GM12878 (cell line): ENCODE data around the gene GSAP. TPM values are rescaled to one million over a fixed set of nuclear protein-coding genes. Genes with fewer than 3 reads are reported as not detected.

Experiments used
- ATAC-seq: fragments of 200-7000 bp; cut with Tn5 transposase; 3 replicates; pipeline ENCODE4 v1.9.1; 2020; ENCODE audit warnings: mild to moderate bottlenecking, moderate library complexity
- BruUV-seq: library from RNA; stranded (reverse); fragments of 400-500 nt; replicated peaks from 2 replicates; lab custom pipeline; 2021; lab: Mats Ljungman, UMichigan
- CTCF ChIA-PET: fragments of 300-600 bp; sonication (Branson Sonifier 250); formaldehyde crosslinking; extraction: SDS; loops from one replicate; lab custom pipeline; 2021; ENCODE audit warnings: inconsistent platforms; lab: Yijun Ruan, JAX
- POLR2A ChIA-PET: fragments of 350-600 bp; formaldehyde crosslinking; extraction: SDS; loops from one replicate; lab custom pipeline; 2021; ENCODE audit warnings: inconsistent platforms; lab: Charles Lee
- RAD21 ChIA-PET: fragments of 300-600 bp; sonication (Branson Sonifier 250); formaldehyde crosslinking; loops from one replicate; lab custom pipeline; 2023; ENCODE audit warnings: antibody characterized with exemption; ENCODE audit not compliant: unreplicated experiment; lab: Charles Lee
- SMC1A ChIA-PET: fragments of 300-600 bp; sonication (Branson Sonifier 250); formaldehyde crosslinking; loops from one replicate; lab custom pipeline; 2023; ENCODE audit not compliant: unreplicated experiment, uncharacterized antibody; lab: Charles Lee
- DNase-seq: peaks from one replicate; pipeline ENCODE4 v3.0.0-alpha.2; 2011; ENCODE audit warnings: low read depth, low spot score
- FAIRE-seq: peaks from 3 replicates; lab custom pipeline; 2011; peaks lifted over from hg19 to GRCh38; lab: Jason Lieb, UNC
- H2AFZ ChIP-seq: 2 replicates; pipeline ENCODE4 v1.6.0; 2011; ENCODE audit warnings: low read depth, low read length, control low read depth; ENCODE audit not compliant: control insufficient read depth
- H3K27ac ChIP-seq: 2 replicates; pipeline ENCODE4 v1.5.1; 2011; ENCODE audit warnings: control low read depth; ENCODE audit not compliant: control insufficient read depth, insufficient read depth
- H3K27me3 ChIP-seq, 2 experiments: replicated peaks in 1 of 2; 2 replicates each; pipeline versions ENCODE4 v1.6.0 to v1.6.1; 2011; ENCODE audit warnings: low read length in 1 of 2; ENCODE audit not compliant: control insufficient read depth in 2 of 2, insufficient read depth in 2 of 2
- H3K36me3 ChIP-seq, 2 experiments: 2 replicates each; pipeline ENCODE4 v1.5.1; 2011; ENCODE audit warnings: low read length in 1 of 2; ENCODE audit not compliant: control insufficient read depth in 2 of 2, insufficient read depth in 2 of 2
- H3K4me1 ChIP-seq: 2 replicates; pipeline ENCODE4 v1.6.1; 2011; ENCODE audit warnings: mild to moderate bottlenecking, low read length, moderate library complexity, mixed read lengths; ENCODE audit not compliant: control insufficient read depth, insufficient read depth
- H3K4me2 ChIP-seq: 2 replicates; pipeline ENCODE4 v1.6.0; 2011; ENCODE audit warnings: control low read depth; ENCODE audit not compliant: control insufficient read depth, insufficient read depth
- H3K4me3 ChIP-seq: fragments of 200-600 bp; sonication (generic); 2 replicates; pipeline ENCODE4 v1.5.1; 2016
- H3K79me2 ChIP-seq: 2 replicates; pipeline ENCODE4 v1.6.0; 2011; ENCODE audit warnings: low read length; ENCODE audit not compliant: control insufficient read depth, insufficient read depth
- H3K9ac ChIP-seq: 2 replicates; pipeline ENCODE4 v1.8.0; 2011; ENCODE audit warnings: low read length, control low read depth, mixed read lengths; ENCODE audit not compliant: control insufficient read depth, insufficient read depth
- H3K9me3 ChIP-seq: replicated peaks from 3 replicates; pipeline ENCODE4 v1.5.1; 2011; ENCODE audit warnings: mild to moderate bottlenecking, low read length; ENCODE audit not compliant: control insufficient read depth, insufficient read depth
- H4K20me1 ChIP-seq: 2 replicates; pipeline ENCODE4 v1.6.0; 2011; ENCODE audit not compliant: control insufficient read depth, insufficient read depth
- BRCA1 ChIP-seq: IDR thresholded peaks from 2 replicates; pipeline ENCODE4 v1.6.1; 2011; ENCODE audit warnings: low read depth, low read length, improper control_type of control experiment
- CBX3 ChIP-seq: fragments of 200-600 bp; sonication (generic); IDR thresholded peaks from 2 replicates; pipeline ENCODE4 v1.6.1; 2016; ENCODE audit warnings: low read depth, borderline replicate concordance
- E2F8 ChIP-seq: fragments of 450-650 bp; IDR thresholded peaks from 2 replicates; pipeline ENCODE4 v1.6.1; 2018; ENCODE audit warnings: mild to moderate bottlenecking, low read depth, moderate library complexity; ENCODE audit not compliant: partially characterized antibody
- HCFC1 ChIP-seq: fragments of 150-350 bp; IDR thresholded peaks from 2 replicates; pipeline ENCODE4 v1.6.1; 2014; ENCODE audit warnings: low read length
- HSF1 ChIP-seq: fragments of 150-350 bp; IDR thresholded peaks from 2 replicates; pipeline ENCODE4 v1.6.1; 2014; ENCODE audit warnings: mild to moderate bottlenecking, low read depth, low read length
- MTA2 ChIP-seq: fragments of 450-650 bp; IDR thresholded peaks from 2 replicates; pipeline ENCODE4 v1.6.1; 2016; ENCODE audit warnings: low read depth, mild to moderate bottlenecking, moderate library complexity
- MTA3 ChIP-seq: IDR thresholded peaks from 2 replicates; pipeline ENCODE4 v1.6.1; 2012; ENCODE audit warnings: low read length, inconsistent platforms, borderline replicate concordance
- MYB ChIP-seq: fragments of 150-350 bp; IDR thresholded peaks from 2 replicates; pipeline ENCODE4 v1.6.1; 2014; ENCODE audit warnings: mild to moderate bottlenecking, low read depth, low read length, borderline replicate concordance
- NR2F1 ChIP-seq: fragments of 450-650 bp; conservative IDR thresholded peaks from 2 replicates; pipeline ENCODE4 v1.6.1; 2017; ENCODE audit warnings: mild to moderate bottlenecking
- PML ChIP-seq: IDR thresholded peaks from 2 replicates; pipeline ENCODE4 v1.6.1; 2012; ENCODE audit warnings: low read length, inconsistent platforms
- RBBP5 ChIP-seq: fragments of 200-600 bp; sonication (generic); conservative IDR thresholded peaks from 2 replicates; pipeline ENCODE4 v1.6.1; 2016
- RFX5 ChIP-seq: IDR thresholded peaks from 2 replicates; pipeline ENCODE4 v1.6.1; 2011; ENCODE audit warnings: low read depth, low read length, improper control_type of control experiment
- SMAD1 ChIP-seq: fragments of 450-650 bp; IDR thresholded peaks from 2 replicates; pipeline ENCODE4 v1.6.1; 2018; ENCODE audit warnings: mild to moderate bottlenecking, low read depth; ENCODE audit not compliant: partially characterized antibody
- SREBF2 ChIP-seq: IDR thresholded peaks from 2 replicates; pipeline ENCODE4 v1.6.1; 2012; ENCODE audit warnings: mild to moderate bottlenecking, low read length
- ZNF384 ChIP-seq: IDR thresholded peaks from 2 replicates; pipeline ENCODE4 v1.6.1; 2012; ENCODE audit warnings: low read depth, mild to moderate bottlenecking, low read length, improper control_type of control experiment, borderline replicate concordance
- ZZZ3 ChIP-seq: IDR thresholded peaks from 2 replicates; pipeline ENCODE4 v1.6.1; 2011; ENCODE audit warnings: low read depth; ENCODE audit not compliant: control insufficient read depth, insufficient read length
- whole genome bisulfite sequencing: methylation state at CpG from one replicate; pipeline ENCODE4 v1.1.6; 2016; ENCODE audit warnings: low lambda C conversion rate; ENCODE audit not compliant: insufficient replicate concordance, insufficient coverage; ENCODE audit errors: missing lambda C conversion rate; 5-methylcytosine and 5-hydroxymethylcytosine counted together
- in situ Hi-C: fragments of 300-500 bp; cut with MboI; formaldehyde crosslinking; loops from 9 replicates; pipeline ENCODE4 v1.14.3; 2018; ENCODE audit warnings: mixed read lengths
- intact Hi-C: fragments of 100-400 bp; cut with micrococcal nuclease; formaldehyde crosslinking; loops from one replicate; pipeline ENCODE4 v1.14.2; 2022; ENCODE audit not compliant: unreplicated experiment
- polyA plus RNA-seq, 11 experiments: library from polyadenylated mRNA; depleted of rRNA in 4 of 11; unstranded in 6 of 11; stranded (reverse) in 5 of 11; fragments of >200 nt; fragmentation: Nextera tagmentation in 4 of 11; fragmentation: Illumina TruSeq in 1 of 11; extraction: Ambion mirVana in 4 of 11; extraction: Trizol in 1 of 11; gene quantifications; 1 replicate in 1 of 11; 2 replicates in 10 of 11; pipeline versions ENCODE4 v1.2.1 to v1.2.3, GENCODE V29; 2011 to 2016; ENCODE audit warnings: inconsistent platforms in 2 of 11, missing spikeins in 2 of 11, low read depth in 1 of 11
- total RNA-seq, 4 experiments: library from RNA; depleted of rRNA in 3 of 4; stranded (reverse); fragments of >200 nt in 3 of 4; fragmentation: Illumina TruSeq in 1 of 4; extraction: Trizol in 1 of 4; gene quantifications; 2 replicates each; pipeline versions ENCODE4 v1.2.1 to v1.2.3, GENCODE V29; 2013 to 2021
- TF ChIP-seq, protein P1 (sequence below): fragments of 450-650 bp; IDR thresholded peaks from 2 replicates; pipeline ENCODE4 v1.6.1; 2017; ENCODE audit warnings: mild to moderate bottlenecking
- TF ChIP-seq, protein P2 (sequence below): fragments of 450-650 bp; IDR thresholded peaks from 2 replicates; pipeline ENCODE4 v1.6.1; 2017; ENCODE audit warnings: borderline replicate concordance
- TF ChIP-seq, protein P3 (sequence below): IDR thresholded peaks from 2 replicates; pipeline ENCODE4 v1.6.1; 2012; ENCODE audit warnings: low read depth, low read length, improper control_type of control experiment

GSAP gene
- total and polyA plus RNA-seq, 10 of the 15 experiments (the other 5 are each of a cell fraction or from before 2014, with no cell fraction given), result 6.6 to 38.1 (median 21.8) TPM

DNA sequence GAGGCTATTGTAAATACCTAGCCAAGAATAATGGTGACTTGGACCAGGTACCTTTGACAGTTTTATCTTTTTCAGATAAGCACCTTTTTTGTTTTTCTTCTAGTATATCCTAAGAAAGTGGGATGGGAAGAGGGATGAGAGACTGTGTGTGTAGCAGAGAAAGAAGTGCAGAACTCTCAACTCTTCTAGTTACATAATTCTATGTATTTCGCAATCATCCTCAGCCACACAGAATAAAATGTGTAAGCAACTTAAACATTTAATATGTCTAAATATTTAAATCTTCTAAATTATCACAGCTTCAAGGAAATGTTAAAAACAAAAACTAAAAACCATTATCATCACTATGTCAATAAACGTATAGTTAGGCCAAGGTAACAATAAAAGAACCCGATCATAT, 42.6 kb upstream of the GSAP start:
- in situ Hi-C loops, result no loop called here
- H3K27me3 ChIP-seq, result no peaks in the 10 kb centered on the region
- intact Hi-C loops, result no loop called here
- H3K79me2 ChIP-seq, result no peaks in the 10 kb centered on the region
- no peak overlapping the region for H3K4me2 ChIP-seq
- BruUV-seq, result no TSS peak
- H3K27ac ChIP-seq, result no peak overlapping the region
- no peak overlapping the region for H3K9ac ChIP-seq
- CTCF ChIA-PET, result interaction anchor here (0.7 kb wide), 1 partner anchor 200 kb away, joined by 3 read pairs; no protein-coding TSS in a partner anchor
- SMC1A ChIA-PET, result interaction anchor here (1.1 to 1.3 kb wide), 2 partner anchors 16 to 30 kb away, joined by 3 read pairs; no protein-coding TSS in a partner anchor
- H3K9me3 ChIP-seq, result no peaks in the 10 kb centered on the region
- RAD21 ChIA-PET, result no interaction called here
- no peak overlapping the region for H2AFZ ChIP-seq
- ATAC-seq, result no peak
- H3K4me3 ChIP-seq, result no peak overlapping the region
- H3K4me1 ChIP-seq, result peaks cover 7% of the 10 kb centered on the region
- H3K36me3 ChIP-seq, result no peaks in the 10 kb centered on the region
- no peak for DNase-seq
- no peaks in the 10 kb centered on the region for H4K20me1 ChIP-seq
- WGBS, result 85% methylated on average over 3 of the region's 3 CpGs
- no peak for FAIRE-seq
- POLR2A ChIA-PET, result no interaction called here
- TF ChIP-seq, protein P1, sequence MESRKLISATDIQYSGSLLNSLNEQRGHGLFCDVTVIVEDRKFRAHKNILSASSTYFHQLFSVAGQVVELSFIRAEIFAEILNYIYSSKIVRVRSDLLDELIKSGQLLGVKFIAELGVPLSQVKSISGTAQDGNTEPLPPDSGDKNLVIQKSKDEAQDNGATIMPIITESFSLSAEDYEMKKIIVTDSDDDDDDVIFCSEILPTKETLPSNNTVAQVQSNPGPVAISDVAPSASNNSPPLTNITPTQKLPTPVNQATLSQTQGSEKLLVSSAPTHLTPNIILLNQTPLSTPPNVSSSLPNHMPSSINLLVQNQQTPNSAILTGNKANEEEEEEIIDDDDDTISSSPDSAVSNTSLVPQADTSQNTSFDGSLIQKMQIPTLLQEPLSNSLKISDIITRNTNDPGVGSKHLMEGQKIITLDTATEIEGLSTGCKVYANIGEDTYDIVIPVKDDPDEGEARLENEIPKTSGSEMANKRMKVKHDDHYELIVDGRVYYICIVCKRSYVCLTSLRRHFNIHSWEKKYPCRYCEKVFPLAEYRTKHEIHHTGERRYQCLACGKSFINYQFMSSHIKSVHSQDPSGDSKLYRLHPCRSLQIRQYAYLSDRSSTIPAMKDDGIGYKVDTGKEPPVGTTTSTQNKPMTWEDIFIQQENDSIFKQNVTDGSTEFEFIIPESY, result no peak
- TF ChIP-seq MYB (no peak), ZZZ3 (no peak), RBBP5 (no peak), NR2F1 (no peak), SREBF2 (no peak), E2F8 (no peak), BRCA1 (no peak), HSF1 (no peak), RFX5 (no peak), PML (no peak), MTA3 (no peak), CBX3 (no peak), MTA2 (no peak), SMAD1 (no peak), ZNF384 (no peak), HCFC1 (no peak)
- TF ChIP-seq, protein P2, sequence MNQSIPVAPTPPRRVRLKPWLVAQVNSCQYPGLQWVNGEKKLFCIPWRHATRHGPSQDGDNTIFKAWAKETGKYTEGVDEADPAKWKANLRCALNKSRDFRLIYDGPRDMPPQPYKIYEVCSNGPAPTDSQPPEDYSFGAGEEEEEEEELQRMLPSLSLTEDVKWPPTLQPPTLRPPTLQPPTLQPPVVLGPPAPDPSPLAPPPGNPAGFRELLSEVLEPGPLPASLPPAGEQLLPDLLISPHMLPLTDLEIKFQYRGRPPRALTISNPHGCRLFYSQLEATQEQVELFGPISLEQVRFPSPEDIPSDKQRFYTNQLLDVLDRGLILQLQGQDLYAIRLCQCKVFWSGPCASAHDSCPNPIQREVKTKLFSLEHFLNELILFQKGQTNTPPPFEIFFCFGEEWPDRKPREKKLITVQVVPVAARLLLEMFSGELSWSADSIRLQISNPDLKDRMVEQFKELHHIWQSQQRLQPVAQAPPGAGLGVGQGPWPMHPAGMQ, result no peak
- TF ChIP-seq, protein P3, sequence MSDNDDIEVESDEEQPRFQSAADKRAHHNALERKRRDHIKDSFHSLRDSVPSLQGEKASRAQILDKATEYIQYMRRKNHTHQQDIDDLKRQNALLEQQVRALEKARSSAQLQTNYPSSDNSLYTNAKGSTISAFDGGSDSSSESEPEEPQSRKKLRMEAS, result no peak
